Measurements from ENCODE around the gene UNC79. TPM values are rescaled to one million over a fixed set of nuclear protein-coding genes. Genes with fewer than 3 reads are reported as not detected.
A peak's percentile ranks its signal among the peaks of the same experiment; 100 is the strongest.

UNC79 gene
- total and polyA plus RNA-seq, 2 donors from 2014 or later: 0.56 to 0.79 TPM

GRCh38 chr14:93531644-93532043 lies 100.9 kb downstream of the UNC79 start:
- H3K4me1 ChIP-seq (ENCODE audit: control insufficient read depth in 2 of 3, insufficient read depth in 2 of 3, low read depth in 1 of 3, low read length in 3 of 3): peaks cover 0 to 3% (median 3%) of the 10 kb centered on the region in 3 donors
- no peak overlapping the region for H3K9ac ChIP-seq (ENCODE audit: low read length in 3 of 3)
- H3K27ac ChIP-seq (ENCODE audit: low read depth in 2 of 2, low read length in 2 of 2): no peak overlapping the region
- no peaks in the 10 kb centered on the region for H3K36me3 ChIP-seq (ENCODE audit: control insufficient read depth in 2 of 3, insufficient read depth in 3 of 3, low read length in 3 of 3)
- FAIRE-seq (no peak), DNase-seq (no peak)
- no peaks in the 10 kb centered on the region for H3K9me3 ChIP-seq (ENCODE audit: control insufficient read depth in 2 of 3, insufficient read depth in 1 of 3, low read length in 3 of 3)
- no peak overlapping the region for H3K4me3 ChIP-seq (ENCODE audit: low read length in 3 of 3)
- no peaks in the 10 kb centered on the region for H3K27me3 ChIP-seq (ENCODE audit: control insufficient read depth, insufficient read depth, low read length)
- TF ChIP-seq CTCF (IDR thresholded peaks at IDR 0.05; ENCODE audit: borderline replicate concordance, extremely low read depth, insufficient read depth): no peak
- intact Hi-C loops (cut with DNase I): no loop called here

- no peak for DNase-seq
- H3K4me1 ChIP-seq (ENCODE audit: control insufficient read depth in 2 of 3, insufficient read depth in 2 of 3, low read depth in 1 of 3, low read length in 3 of 3): peaks cover 0 to 3% (median 3%) of the 10 kb centered on the region in 3 donors
- H3K27ac ChIP-seq (ENCODE audit: low read depth in 2 of 2, low read length in 2 of 2): no peak overlapping the region
- intact Hi-C loops (cut with DNase I): no loop called here
- no peak overlapping the region for H3K9ac ChIP-seq (ENCODE audit: low read length in 3 of 3)
- no peak for TF ChIP-seq CTCF (IDR thresholded peaks at IDR 0.05; ENCODE audit: borderline replicate concordance, extremely low read depth, insufficient read depth)
- no peak overlapping the region for H3K4me3 ChIP-seq (ENCODE audit: low read length in 3 of 3)
- no peaks in the 10 kb centered on the region for H3K9me3 ChIP-seq (ENCODE audit: control insufficient read depth in 2 of 3, insufficient read depth in 1 of 3, low read length in 3 of 3)
- no peak for FAIRE-seq
- H3K27me3 ChIP-seq (ENCODE audit: control insufficient read depth, insufficient read depth, low read length): no peaks in the 10 kb centered on the region
- no peaks in the 10 kb centered on the region for H3K36me3 ChIP-seq (ENCODE audit: control insufficient read depth in 2 of 3, insufficient read depth in 3 of 3, low read length in 3 of 3)
These were observed 101.8 kb downstream of the UNC79 start for GRCh38 chr14:93532541-93532940.

GRCh38 chr14:93533437-93533836 lies 102.7 kb downstream of the UNC79 start:
- Histone ChIP-seq H3K4me3 (ENCODE audit: low read length in 3 of 3) (no peak overlapping the region), H3K9me3 (ENCODE audit: control insufficient read depth in 2 of 3, insufficient read depth in 1 of 3, low read length in 3 of 3) (no peaks in the 10 kb centered on the region), H3K27me3 (ENCODE audit: control insufficient read depth, insufficient read depth, low read length) (no peaks in the 10 kb centered on the region), H3K4me1 (ENCODE audit: control insufficient read depth in 2 of 3, insufficient read depth in 2 of 3, low read depth in 1 of 3, low read length in 3 of 3) (peaks cover 0 to 3% (median 3%) of the 10 kb centered on the region in 3 donors), H3K9ac (ENCODE audit: low read length in 3 of 3) (no peak overlapping the region), H3K27ac (ENCODE audit: low read depth in 2 of 2, low read length in 2 of 2) (peak overlapping the region; percentile 32 to 63), H3K36me3 (ENCODE audit: control insufficient read depth in 2 of 3, insufficient read depth in 3 of 3, low read length in 3 of 3) (no peaks in the 10 kb centered on the region)
- no peak for DNase-seq
- no peak for FAIRE-seq
- no peak for TF ChIP-seq CTCF (IDR thresholded peaks at IDR 0.05; ENCODE audit: borderline replicate concordance, extremely low read depth, insufficient read depth)
- intact Hi-C loops (cut with DNase I): no loop called here

- intact Hi-C loops (cut with DNase I): no loop called here
- DNase-seq (peak in 1 of 5 donors; percentile 23), FAIRE-seq (no peak)
- Histone ChIP-seq H3K36me3 (ENCODE audit: control insufficient read depth in 2 of 3, insufficient read depth in 3 of 3, low read length in 3 of 3) (no peaks in the 10 kb centered on the region), H3K4me1 (ENCODE audit: control insufficient read depth in 2 of 3, insufficient read depth in 2 of 3, low read depth in 1 of 3, low read length in 3 of 3) (peaks cover 0 to 3% (median 3%) of the 10 kb centered on the region in 3 donors), H3K27me3 (ENCODE audit: control insufficient read depth, insufficient read depth, low read length) (no peaks in the 10 kb centered on the region), H3K9ac (ENCODE audit: low read length in 3 of 3) (no peak overlapping the region), H3K4me3 (ENCODE audit: low read length in 3 of 3) (no peak overlapping the region), H3K27ac (ENCODE audit: low read depth in 2 of 2, low read length in 2 of 2) (no peak overlapping the region), H3K9me3 (ENCODE audit: control insufficient read depth in 2 of 3, insufficient read depth in 1 of 3, low read length in 3 of 3) (no peaks in the 10 kb centered on the region)
- TF ChIP-seq CTCF (IDR thresholded peaks at IDR 0.05; ENCODE audit: borderline replicate concordance, extremely low read depth, insufficient read depth): no peak
These were observed 103.1 kb downstream of the UNC79 start for GRCh38 chr14:93533842-93534241.
